Measurements from ENCODE around the gene CD28. TPM values are rescaled to one million over a fixed set of nuclear protein-coding genes. Genes with fewer than 3 reads are reported as not detected.
"Not testable (repeated sequence)": the region's sequence is repeated elsewhere in the genome, so short reads cannot be mapped to it uniquely, and the experiment has no call there.

Gene CD28
- total and polyA plus RNA-seq, 10 donors: 1.3 to 22.4 (median 13.0) TPM

DNA sequence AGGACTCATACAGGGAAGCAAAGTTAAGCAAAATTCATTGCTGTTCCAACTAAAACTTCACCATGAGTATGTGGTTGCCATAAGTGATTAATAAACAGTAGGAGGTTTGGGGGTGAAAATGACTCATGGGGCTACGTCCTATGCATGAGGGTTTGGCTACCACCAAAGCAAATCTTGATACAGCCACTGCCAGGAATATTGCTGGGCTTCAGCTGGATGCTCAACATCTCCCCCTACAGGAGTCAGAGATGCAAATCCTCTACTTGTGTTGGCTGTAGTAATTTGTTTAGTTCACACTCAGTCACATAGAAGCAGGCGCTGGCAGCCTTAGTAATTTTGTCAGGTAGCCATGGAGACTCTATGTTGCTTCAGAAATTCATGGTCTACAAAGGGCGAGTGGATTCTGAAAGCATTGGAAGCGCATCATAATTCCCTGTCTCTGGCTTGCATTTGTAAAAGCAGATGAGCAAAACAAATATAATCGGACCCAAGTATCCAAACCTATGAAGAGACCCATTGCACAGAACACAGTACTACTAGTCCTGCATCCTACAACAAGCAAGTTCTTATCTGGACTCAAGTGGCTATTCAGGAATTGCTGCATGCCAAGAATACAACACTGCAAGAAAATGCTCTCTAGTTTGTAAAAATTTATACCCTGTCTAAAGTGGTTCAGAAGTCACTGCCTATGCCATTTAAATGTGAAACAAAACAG lies 76.0 kb downstream of the CD28 start:
- Histone ChIP-seq H3K27me3 (replicated peaks in 1 of 7) (no peaks in the 10 kb centered on the region), H3K4me1 (peaks cover 4 to 34% (median 30%) of the 10 kb centered on the region in 6 donors), H3K4me3 (no peak overlapping the region), H3K9me3 (peaks cover 0 to 5% (median 0%) of the 10 kb centered on the region in 8 donors), H3K27ac (peak overlapping the region in 5 of 8 donors; percentile 3 to 59 (median 25)), H3K36me3 (no peaks in the 10 kb centered on the region)
- TF ChIP-seq POLR2AphosphoS5 (IDR thresholded peaks at IDR 0.05) (no peak), POLR2A (IDR thresholded peaks at IDR 0.05) (no peak)
- TF ChIP-seq, protein P1, sequence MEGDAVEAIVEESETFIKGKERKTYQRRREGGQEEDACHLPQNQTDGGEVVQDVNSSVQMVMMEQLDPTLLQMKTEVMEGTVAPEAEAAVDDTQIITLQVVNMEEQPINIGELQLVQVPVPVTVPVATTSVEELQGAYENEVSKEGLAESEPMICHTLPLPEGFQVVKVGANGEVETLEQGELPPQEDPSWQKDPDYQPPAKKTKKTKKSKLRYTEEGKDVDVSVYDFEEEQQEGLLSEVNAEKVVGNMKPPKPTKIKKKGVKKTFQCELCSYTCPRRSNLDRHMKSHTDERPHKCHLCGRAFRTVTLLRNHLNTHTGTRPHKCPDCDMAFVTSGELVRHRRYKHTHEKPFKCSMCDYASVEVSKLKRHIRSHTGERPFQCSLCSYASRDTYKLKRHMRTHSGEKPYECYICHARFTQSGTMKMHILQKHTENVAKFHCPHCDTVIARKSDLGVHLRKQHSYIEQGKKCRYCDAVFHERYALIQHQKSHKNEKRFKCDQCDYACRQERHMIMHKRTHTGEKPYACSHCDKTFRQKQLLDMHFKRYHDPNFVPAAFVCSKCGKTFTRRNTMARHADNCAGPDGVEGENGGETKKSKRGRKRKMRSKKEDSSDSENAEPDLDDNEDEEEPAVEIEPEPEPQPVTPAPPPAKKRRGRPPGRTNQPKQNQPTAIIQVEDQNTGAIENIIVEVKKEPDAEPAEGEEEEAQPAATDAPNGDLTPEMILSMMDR (IDR thresholded peaks at IDR 0.05 in 8 of 11, conservative IDR thresholded peaks at IDR 0.05 in 3 of 11): peak; percentile 23 to 67 (median 47)
- no peak for DNase-seq
- intact Hi-C loops (cut with DNase I; ENCODE audit: low total_unique reads): no loop called here
- 65 to 73% (median 66%) methylated on average over 5 of the region's 5 CpGs for WGBS, 5 donors

DNA sequence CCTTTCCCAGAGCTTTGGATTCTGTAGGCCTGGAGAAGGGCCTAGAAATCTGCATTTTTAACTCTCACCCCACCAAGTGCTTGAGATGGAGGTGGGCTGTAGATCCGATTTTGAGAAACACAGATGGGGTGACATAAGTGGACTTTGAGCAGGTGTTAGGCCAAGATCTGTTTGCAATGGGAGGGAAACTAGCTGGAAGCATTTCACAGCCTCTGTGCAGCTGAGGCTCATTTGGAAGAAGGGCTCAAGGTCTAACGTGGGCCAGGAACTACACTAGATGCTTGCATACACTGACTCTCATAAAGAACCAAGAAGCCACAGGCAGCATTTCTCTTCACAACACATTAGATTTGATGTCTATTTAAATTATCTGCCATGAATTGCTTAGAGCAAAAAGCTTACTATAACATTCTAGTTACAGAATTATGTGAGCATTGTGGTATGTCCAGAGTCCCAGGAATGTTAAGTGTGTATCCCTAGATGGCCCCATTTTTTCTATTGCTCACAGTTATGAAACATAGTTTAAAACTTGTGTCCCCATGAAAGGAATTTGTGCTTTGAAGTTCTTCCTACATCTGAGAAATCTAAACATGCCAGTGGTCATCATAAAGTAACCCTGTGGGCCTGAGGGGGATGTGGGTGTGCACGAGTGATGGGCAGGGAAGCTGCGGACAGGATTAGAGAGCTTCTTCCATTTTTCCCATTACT lies 77.2 kb downstream of the CD28 start:
- Histone ChIP-seq H3K27ac (peak overlapping the region in 6 of 8 donors; percentile 23 to 59 (median 27)), H3K4me3 (no peak overlapping the region), H3K36me3 (no peaks in the 10 kb centered on the region), H3K27me3 (replicated peaks in 1 of 7) (no peaks in the 10 kb centered on the region), H3K9me3 (peaks cover 0 to 5% (median 0%) of the 10 kb centered on the region in 8 donors), H3K4me1 (peaks cover 6 to 47% (median 32%) of the 10 kb centered on the region in 6 donors)
- DNase-seq: no peak
- intact Hi-C loops (cut with DNase I; ENCODE audit: low total_unique reads): no loop called here
- 62 to 85% (median 74%) methylated on average over 4 of the region's 4 CpGs for WGBS, 5 donors
- TF ChIP-seq, protein P1 (IDR thresholded peaks at IDR 0.05 in 8 of 11, conservative IDR thresholded peaks at IDR 0.05 in 3 of 11): no peak
- TF ChIP-seq POLR2A (IDR thresholded peaks at IDR 0.05): no peak
- no peak for TF ChIP-seq POLR2AphosphoS5 (IDR thresholded peaks at IDR 0.05)

DNA sequence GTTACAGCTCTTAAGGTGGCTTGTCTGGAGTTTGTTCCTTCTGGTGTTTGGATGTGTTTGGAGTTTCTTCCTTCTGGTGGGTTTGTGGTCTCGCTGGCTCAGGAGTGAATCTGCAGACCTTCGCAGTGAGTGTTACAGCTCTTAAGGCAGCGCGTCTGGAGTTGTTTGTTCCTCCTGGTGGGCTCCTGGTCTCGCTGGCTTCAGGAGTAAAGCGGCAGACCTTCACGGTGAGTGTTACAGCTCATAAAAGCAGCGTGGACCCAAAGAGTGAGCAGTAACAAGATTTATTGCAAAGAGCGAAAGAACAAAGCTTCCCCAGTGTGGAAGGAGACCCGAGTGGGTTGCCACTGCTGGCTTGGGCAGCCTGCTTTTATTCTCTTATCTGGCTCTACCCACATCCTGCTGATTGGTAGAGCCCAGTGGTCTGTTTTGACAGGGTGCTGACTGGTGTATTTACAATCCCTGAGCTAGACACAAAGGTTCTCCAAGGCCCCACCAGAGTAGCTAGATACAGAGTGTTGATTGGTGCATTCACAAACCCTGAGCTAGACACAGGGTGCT lies 78.4 kb downstream of the CD28 start:
- DNase-seq; H3K36me3 ChIP-seq; intact Hi-C loops (cut with DNase I; ENCODE audit: low total_unique reads); H3K4me3 ChIP-seq; H3K27me3 ChIP-seq (replicated peaks in 1 of 7); H3K9me3 ChIP-seq: not testable (repeated sequence)
- Histone ChIP-seq H3K4me1 (peaks cover 6 to 52% (median 35%) of the 10 kb centered on the region in 6 donors), H3K27ac (peak overlapping the region in 1 of 8 donors; percentile 59)
- 55 to 82% (median 67%) methylated on average over 10 of the region's 10 CpGs for WGBS, 5 donors

DNA sequence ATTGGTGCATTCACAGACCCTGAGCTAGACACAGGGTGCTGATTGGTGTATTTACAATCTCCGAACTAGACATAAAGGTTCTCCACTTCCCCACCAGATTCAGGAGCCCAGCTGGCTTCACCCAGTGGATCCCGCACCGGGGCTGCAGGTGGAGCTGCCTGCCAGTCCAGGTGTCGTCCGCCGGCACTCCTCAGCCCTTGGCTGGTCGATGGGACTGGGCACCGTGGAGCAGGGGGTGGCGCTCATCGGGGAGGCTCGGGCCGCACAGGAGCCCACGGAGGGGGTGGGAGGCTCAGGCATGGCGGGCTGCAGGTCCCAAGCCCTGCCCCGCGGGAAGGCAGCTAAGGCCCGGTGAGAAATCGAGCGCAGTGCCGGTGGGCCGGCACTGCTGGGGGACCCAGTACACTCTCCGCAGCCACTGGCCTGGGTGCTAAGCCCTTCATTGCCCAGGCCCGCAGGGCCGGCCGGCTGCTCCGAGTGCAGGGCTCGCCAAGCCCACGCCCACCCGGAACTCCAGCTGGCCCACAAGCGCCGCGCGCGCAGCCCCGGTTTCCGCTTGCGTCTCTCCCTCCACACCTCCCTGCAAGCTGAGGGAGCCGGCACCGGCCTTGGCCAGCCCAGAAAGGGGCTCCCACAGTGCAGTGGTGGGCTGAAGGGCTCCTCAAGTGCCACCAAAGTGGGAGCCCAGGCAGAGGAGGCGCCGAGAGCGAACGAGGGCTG lies 79.1 kb downstream of the CD28 start:
- H3K27me3 ChIP-seq (replicated peaks in 1 of 7); DNase-seq; H3K36me3 ChIP-seq; H3K4me3 ChIP-seq; H3K9me3 ChIP-seq; intact Hi-C loops (cut with DNase I; ENCODE audit: low total_unique reads): not testable (repeated sequence)
- WGBS, 5 donors: 94 to 96% (median 95%) methylated on average over 23 to 43 of the region's 43 CpGs
- H3K27ac ChIP-seq: peak overlapping the region in 7 of 8 donors; percentile 24 to 77 (median 72)
- H3K4me1 ChIP-seq: peaks cover 6 to 52% (median 35%) of the 10 kb centered on the region in 6 donors

Measured in spleen (tissue), 11 donors.